HepG2 (cell line): ENCODE results near the gene AHCY. TPM values are rescaled to one million over a fixed set of nuclear protein-coding genes. Genes with fewer than 3 reads are reported as not detected.

Experiments used
- ARID2 ChIP-seq: sonication (generic); formaldehyde crosslinking; IDR thresholded peaks from 2 replicates; pipeline ENCODE4 v1.8.1; 2022; ENCODE audit warnings: mild to moderate bottlenecking, missing genetic modification reagents, borderline replicate concordance
- ATF7 ChIP-seq, 2 experiments: fragments of 450-650 bp in 1 of 2; sonication (generic) in 1 of 2; formaldehyde crosslinking in 1 of 2; IDR thresholded peaks; 2 replicates each; pipeline versions ENCODE4 v1.4.0 to v1.6.1; 2016 to 2020; ENCODE audit warnings: antibody characterized with exemption in 1 of 2, mild to moderate bottlenecking in 1 of 2, missing genetic modification reagents in 1 of 2
- CC2D1A ChIP-seq: sonication (generic); formaldehyde crosslinking; IDR thresholded peaks from 2 replicates; pipeline ENCODE4 v1.8.1; 2023; ENCODE audit warnings: mild to moderate bottlenecking, missing genetic modification reagents
- DZIP1 ChIP-seq: sonication (generic); formaldehyde crosslinking; IDR thresholded peaks from 2 replicates; pipeline ENCODE4 v1.5.0; 2020; ENCODE audit warnings: mild to moderate bottlenecking, missing genetic modification reagents
- GLI4 ChIP-seq: sonication (generic); formaldehyde crosslinking; IDR thresholded peaks from 2 replicates; pipeline ENCODE4 v1.5.1; 2020; ENCODE audit warnings: missing genetic modification reagents, mild to moderate bottlenecking, moderate library complexity, borderline replicate concordance
- HMGXB3 ChIP-seq: sonication (generic); formaldehyde crosslinking; IDR thresholded peaks from 2 replicates; pipeline ENCODE4 v1.4.0; 2020; ENCODE audit warnings: missing genetic modification reagents, borderline replicate concordance
- KMT2B ChIP-seq: IDR thresholded peaks from 2 replicates; pipeline ENCODE4 v1.6.1; 2016; ENCODE audit warnings: missing genetic modification reagents, missing compliant biosample characterization
- SP4 ChIP-seq: sonication (generic); formaldehyde crosslinking; IDR thresholded peaks from 2 replicates; pipeline ENCODE4 v1.8.1; 2023; ENCODE audit warnings: mild to moderate bottlenecking, missing genetic modification reagents
- TRAFD1 ChIP-seq: sonication (generic); formaldehyde crosslinking; IDR thresholded peaks from 2 replicates; pipeline ENCODE4 v1.5.1; 2020; ENCODE audit warnings: missing genetic modification reagents, mild to moderate bottlenecking, borderline replicate concordance
- ZBTB37 ChIP-seq: sonication (generic); formaldehyde crosslinking; IDR thresholded peaks from 2 replicates; pipeline ENCODE4 v1.4.0; 2020; ENCODE audit warnings: mild to moderate bottlenecking, missing genetic modification reagents
- ZC3H13 ChIP-seq: sonication (generic); formaldehyde crosslinking; IDR thresholded peaks from 2 replicates; pipeline ENCODE4 v1.8.1; 2023; ENCODE audit warnings: mild to moderate bottlenecking, missing genetic modification reagents, moderate library complexity
- ZFP36L1 ChIP-seq: sonication (generic); formaldehyde crosslinking; IDR thresholded peaks from 2 replicates; pipeline ENCODE4 v1.8.0; 2022; ENCODE audit warnings: mild to moderate bottlenecking, missing genetic modification reagents, moderate library complexity
- ZNF143 ChIP-seq: sonication (generic); formaldehyde crosslinking; IDR thresholded peaks from 2 replicates; pipeline ENCODE4 v1.4.0; 2020; ENCODE audit warnings: missing genetic modification reagents
- ZNF589 ChIP-seq: sonication (generic); formaldehyde crosslinking; conservative IDR thresholded peaks from 2 replicates; pipeline ENCODE4 v1.8.0; 2022; ENCODE audit warnings: mild to moderate bottlenecking, moderate library complexity, missing genetic modification reagents
- ZSCAN31 ChIP-seq: sonication (generic); formaldehyde crosslinking; IDR thresholded peaks from 2 replicates; pipeline ENCODE4 v1.5.0; 2020; ENCODE audit warnings: low read depth, mild to moderate bottlenecking, missing genetic modification reagents
- ZSCAN5A ChIP-seq: sonication (generic); formaldehyde crosslinking; IDR thresholded peaks from 2 replicates; pipeline ENCODE4 v1.8.0; 2022; ENCODE audit warnings: mild to moderate bottlenecking, missing genetic modification reagents, borderline replicate concordance
- polyA plus RNA-seq, 8 experiments: library from polyadenylated mRNA; depleted of rRNA in 3 of 8; stranded (reverse) in 7 of 8; unstranded in 1 of 8; fragments of >200 nt; fragmentation: Illumina TruSeq in 4 of 8; extraction: Trizol in 4 of 8; gene quantifications; 2 replicates each; pipeline versions ENCODE4 v1.2.1 to v1.2.3, GENCODE V29; 2011 to 2016; ENCODE audit warnings: low read depth in 4 of 8, missing spikeins in 1 of 8, mixed read lengths in 1 of 8; ENCODE audit not compliant: insufficient read depth in 1 of 8
- total RNA-seq, 5 experiments: library from RNA; depleted of rRNA; stranded (reverse); fragments of >200 nt; fragmentation: Illumina TruSeq; extraction: Trizol; gene quantifications; 2 replicates each; pipeline ENCODE4 v1.2.3, GENCODE V29; 2016; ENCODE audit warnings: low read depth in 1 of 5

The AHCY gene
- total and polyA plus RNA-seq, 2 of the 13 experiments (the other 11 are each of a cell fraction or from before 2014, with no cell fraction given): 407 to 419 TPM

- TF ChIP-seq ZSCAN5A (CRISPR knock-in tag) (no peak), ZFP36L1 (CRISPR knock-in tag) (no peak), ZC3H13 (CRISPR knock-in tag) (peak; percentile 93), ZSCAN31 (no peak), KMT2B (CRISPR knock-in tag) (no peak), DZIP1 (CRISPR knock-in tag) (no peak), ZNF589 (peak; percentile 5; the same call in 1 of the 2 replicates), TRAFD1 (no peak), SP4 (CRISPR knock-in tag) (peak; percentile 47; the same call in 1 of the 2 replicates), GLI4 (CRISPR knock-in tag) (peak; percentile 57; the same call in 1 of the 2 replicates), ATF7 (IDR thresholded peaks at IDR 0.05) (no peak), ATF7 (CRISPR knock-in tag; IDR thresholded peaks at IDR 0.05) (no peak), ZNF143 (peak; percentile 22; the same call in 1 of the 2 replicates), ARID2 (CRISPR knock-in tag) (no peak), CC2D1A (CRISPR knock-in tag) (no peak), HMGXB3 (CRISPR knock-in tag) (0 out of 2 replicates have a peak, but pooled peaks have one; percentile 3), ZBTB37 (CRISPR knock-in tag) (no peak)
Observed at GRCh38 chr20:34300809-34301586, 2.2 kb downstream of the AHCY start (continued).
